ENCODE results near the gene CDC6.
A peak's percentile ranks its signal among the peaks of the same experiment; 100 is the strongest.

The CDC6 gene

GRCh38 chr17:40287494-40288369 lies at the start of gene CDC6:
CDC6 (plus strand) TSS chr17:40287879; CDS start chr17:40289421, 1,542 bp downstream.
- DNase-seq, result peak; percentile 98 to 99

- no peak for DNase-seq
Observed at GRCh38 chr17:40241252-40241834, 46.3 kb upstream of the CDC6 start.

DNA sequence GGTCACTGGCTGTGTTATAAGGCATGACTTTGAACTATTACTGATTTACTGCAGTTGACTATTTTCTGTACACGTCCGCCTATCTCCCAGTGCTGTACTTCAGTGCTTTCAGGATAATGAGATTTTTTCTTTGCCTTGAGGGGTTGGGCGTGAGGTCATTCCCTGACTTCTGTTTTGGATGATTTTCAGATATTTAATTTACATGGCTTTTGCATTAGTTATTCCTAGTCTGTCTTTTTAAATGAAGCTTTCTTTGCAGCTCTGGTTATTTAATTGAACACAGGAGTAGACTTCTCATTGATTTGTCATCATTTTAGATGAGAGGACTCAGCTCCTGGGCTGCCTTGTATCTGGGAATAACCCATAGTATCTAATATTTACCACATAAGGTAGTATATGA lies 44.9 kb upstream of the CDC6 start:
- DNase-seq, result no peak

DNA sequence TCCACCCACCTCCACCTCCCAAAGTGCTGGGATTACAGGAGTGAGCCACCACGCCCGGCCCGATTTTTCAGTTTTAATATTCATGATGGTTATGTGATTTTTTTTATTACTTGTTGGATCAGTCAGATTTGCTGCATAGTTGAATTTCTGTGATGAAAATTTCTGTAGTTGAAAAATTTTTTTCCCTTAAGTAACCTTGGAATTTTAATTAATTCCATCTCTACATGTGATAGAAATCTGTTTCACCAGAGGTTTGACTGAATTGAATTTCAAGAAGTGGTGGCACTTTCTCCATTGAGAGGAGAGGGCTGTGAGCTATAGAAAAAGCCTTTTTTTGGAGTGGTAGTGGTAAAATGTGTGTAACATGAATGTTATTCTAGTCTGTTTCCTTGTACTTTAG lies 43.9 kb upstream of the CDC6 start:
- DNase-seq, result no peak

DNA sequence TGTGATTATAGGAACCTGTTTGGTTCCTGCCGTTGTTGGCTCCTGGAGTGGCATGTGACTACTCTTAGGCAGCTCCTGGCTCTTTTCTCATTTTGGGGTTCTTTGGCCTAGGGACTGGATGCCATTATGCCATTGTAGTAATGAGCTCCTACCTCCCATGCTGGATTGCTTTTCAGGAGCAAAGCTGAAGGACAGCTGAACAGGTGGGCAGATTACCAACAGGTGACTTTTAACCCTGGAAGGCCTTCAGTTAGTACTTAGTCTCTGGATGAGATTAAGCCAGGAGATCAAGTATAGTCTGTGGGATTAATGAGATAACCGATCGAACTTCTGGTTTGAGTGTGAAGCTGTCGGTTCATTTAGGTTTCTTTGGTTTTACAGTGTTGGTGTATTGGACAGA lies 43.4 kb upstream of the CDC6 start:
- DNase-seq, result no peak

DNA sequence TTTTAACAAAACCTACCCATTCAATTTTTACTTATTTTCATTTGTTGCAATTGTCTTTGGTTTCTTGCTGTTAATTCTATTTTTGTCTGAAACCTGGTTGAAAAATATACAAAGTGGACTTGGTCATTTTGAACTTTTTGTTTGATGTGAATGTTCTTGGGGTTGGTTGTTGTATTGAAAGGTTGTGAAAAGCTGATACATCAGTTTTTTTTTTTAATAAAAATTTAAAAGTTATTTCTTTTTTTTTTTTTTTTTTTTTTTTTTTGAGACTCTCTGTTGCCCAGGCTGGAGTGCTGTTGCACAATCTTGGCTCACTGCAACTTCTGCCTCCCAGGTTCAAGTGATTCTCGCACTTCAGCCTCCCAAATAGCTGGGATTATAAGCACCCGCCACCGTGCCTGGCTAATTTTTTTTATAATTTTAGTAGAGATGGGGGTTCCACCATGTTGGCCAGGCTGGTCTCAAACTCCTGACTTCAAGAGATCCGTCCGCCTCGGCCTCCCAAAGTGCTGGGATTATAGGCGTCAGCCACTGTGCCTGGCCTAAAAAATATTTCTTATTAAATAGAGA lies 39.7 kb upstream of the CDC6 start:
- DNase-seq, result no peak

GRCh38 chr17:40248507-40248906 lies 39.2 kb upstream of the CDC6 start:
- no peak for DNase-seq

DNA sequence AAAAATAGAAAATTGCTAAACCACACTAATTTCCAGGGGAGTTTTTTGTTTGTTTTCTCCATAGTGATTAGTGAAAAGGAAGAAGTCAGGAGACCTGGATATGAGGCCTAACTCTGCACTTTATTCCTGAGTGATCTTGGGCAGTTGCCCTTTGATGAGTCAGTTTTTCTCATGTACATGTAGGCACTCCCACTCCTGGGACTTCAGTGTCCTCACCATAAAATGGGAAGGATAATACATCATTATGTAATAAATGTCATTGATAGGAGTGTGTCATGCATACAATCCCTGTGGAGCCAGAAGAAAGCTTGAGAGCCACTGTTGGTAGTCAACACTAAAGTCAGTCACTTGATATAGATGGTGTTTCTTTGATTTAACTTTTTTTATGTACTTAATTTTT lies 36.1 kb upstream of the CDC6 start:
- peak in 1 of 2 experiments; percentile 34 for DNase-seq

GRCh38 chr17:40253565-40253964 lies 34.1 kb upstream of the CDC6 start:
- no peak for DNase-seq

- no peak for DNase-seq
Observed at GRCh38 chr17:40259505-40259904, 28.2 kb upstream of the CDC6 start.

- no peak for DNase-seq
Observed at GRCh38 chr17:40260528-40260927, 27.2 kb upstream of the CDC6 start.

GRCh38 chr17:40264458-40265185 lies 23.1 kb upstream of the CDC6 start:
- DNase-seq, result no peak

- DNase-seq, result no peak
Observed at GRCh38 chr17:40265337-40265736, 22.3 kb upstream of the CDC6 start.

DNA sequence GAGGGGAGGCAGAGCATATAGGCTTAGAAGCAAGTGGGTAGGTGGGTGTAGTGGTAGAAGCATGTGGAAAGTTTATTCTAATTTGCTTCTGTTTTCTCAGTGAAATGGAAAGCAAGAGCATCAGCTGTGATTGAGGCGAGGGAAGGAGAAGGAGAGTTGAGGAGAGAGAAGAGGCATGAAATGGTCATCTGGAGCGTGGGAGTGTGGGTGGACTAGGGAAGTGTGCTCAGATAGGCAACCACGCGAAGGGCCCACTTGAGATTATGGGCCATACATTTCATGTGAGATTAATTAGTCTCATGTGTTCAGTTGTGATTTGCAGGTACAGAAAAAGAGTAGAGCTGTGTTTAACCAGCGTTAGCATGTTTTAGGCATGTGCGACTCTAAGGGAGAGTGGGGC lies 20.8 kb upstream of the CDC6 start:
- no peak for DNase-seq

GRCh38 chr17:40268141-40268712 lies 19.5 kb upstream of the CDC6 start:
- no peak for DNase-seq

DNA sequence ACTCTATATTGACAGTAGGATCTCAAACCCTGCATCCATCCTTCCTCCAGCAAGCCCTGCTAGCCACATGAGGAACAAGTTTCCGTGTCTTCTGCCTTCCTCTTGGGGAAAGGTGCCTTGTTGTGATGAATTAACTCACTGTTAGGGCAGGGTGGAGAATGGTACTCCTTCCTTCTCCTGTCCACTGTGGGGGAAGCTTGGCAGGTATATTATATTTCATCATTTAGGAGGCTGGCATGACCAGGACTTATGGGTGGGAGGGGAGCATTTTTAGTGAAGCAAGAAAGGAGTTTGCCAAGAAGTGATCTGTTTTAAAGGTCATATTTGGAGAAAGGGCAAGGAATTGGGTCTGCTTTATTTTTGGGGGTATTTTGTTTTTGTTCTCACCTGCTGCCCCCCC lies 9.3 kb upstream of the CDC6 start:
- no peak for DNase-seq

DNA sequence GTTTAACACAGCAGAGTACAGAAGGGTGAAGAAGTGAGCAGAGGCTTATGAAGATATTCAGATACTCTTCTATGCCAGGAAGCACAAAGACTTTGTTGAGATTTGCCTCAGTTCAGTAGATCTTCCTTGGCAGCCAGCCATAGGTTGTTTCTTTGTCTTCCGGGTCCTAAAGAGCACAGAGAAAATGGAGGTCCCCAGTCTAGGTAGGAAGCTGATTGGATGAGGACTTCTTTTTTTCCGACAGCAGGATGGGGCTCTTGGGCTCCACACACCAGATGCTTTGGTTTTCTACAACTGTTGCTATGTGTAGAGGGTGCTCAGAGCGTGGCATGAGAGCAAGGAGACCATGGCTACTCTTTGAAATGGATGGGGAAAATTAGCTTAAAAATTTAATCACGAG lies 8.3 kb upstream of the CDC6 start:
- no peak for DNase-seq

GRCh38 chr17:40281663-40282062 lies 6.0 kb upstream of the CDC6 start:
- DNase-seq, result no peak

DNA sequence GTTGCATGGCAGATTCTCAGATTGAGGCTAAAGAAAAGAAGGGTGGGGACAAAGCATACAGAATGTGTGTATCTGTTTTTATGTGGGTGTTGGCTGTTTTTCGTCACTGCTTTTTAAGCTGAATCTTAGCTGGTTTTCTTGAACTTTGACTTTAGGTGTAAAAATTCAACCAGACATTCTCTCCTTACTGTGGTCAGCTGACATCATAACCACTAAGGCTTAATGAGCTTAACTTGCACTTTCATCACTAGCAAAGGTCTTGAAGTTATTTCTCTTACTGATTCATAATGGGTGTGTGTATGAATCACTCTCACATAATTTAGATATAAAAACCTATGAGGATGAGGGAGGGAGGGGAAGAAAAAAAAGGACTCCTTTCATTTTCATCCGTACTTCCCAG lies 4.0 kb upstream of the CDC6 start:
- peak; percentile 57 to 67 for DNase-seq

- DNase-seq, result peak in 1 of 2 experiments; percentile 36
Observed at GRCh38 chr17:40284085-40284713, 3.5 kb upstream of the CDC6 start.

DNA sequence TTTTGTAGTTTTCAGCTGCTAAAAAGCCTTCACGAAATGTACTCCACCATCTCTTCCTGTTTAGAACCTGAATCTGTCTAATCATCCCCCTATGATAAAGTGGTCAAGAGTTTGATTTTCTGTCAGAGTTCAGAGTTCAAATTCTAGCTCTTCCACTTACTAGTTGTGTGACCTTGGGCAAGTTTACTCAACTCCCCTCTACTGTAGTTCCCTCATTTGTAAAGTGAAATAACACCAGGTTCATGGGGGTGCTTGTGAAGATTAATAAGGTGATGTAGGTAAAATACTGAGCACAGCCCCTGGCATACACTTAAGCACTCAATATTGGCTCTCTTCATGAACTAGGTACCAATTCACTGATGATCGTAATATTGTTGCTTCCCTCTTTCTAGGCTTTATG lies 1.2 kb upstream of the CDC6 start:
- DNase-seq, result no peak

DNA sequence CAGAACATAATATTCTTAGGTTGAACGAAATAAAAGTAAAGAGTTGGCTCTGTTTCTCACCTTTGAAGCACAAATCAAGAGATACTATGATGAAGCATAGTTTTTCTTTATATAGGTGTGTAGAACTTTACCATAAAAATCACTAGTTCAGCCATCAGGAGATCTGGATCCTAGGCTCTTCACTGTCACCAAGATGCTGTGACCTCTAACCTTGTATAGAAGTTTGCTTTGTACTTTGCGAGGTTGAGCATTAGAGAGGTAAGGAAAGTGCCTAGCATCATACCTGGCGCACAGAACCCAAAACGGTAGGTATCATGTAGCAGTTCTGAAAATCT lies 553 bp upstream of the CDC6 start:
- no peak for DNase-seq
